OCI-LY7 (cell line): ENCODE results near the gene EFNA2.

Experiments used
- EZH2phosphoT487 ChIP-seq: fragments of 200-600 bp; sonication (generic); IDR thresholded peaks from 2 replicates; pipeline ENCODE4 v1.6.1; 2018; ENCODE audit warnings: low read depth, borderline replicate concordance, mild to moderate bottlenecking, mixed run types, antibody characterized with exemption, low read length, moderate library complexity, mixed read lengths
- TF ChIP-seq, protein P1 (sequence below): fragments of 200-600 bp; sonication (generic); conservative IDR thresholded peaks from 2 replicates; pipeline ENCODE4 v1.5.1; 2014; ENCODE audit warnings: mild to moderate bottlenecking, antibody characterized with exemption, low read length, moderate library complexity, mixed read lengths

DNA sequence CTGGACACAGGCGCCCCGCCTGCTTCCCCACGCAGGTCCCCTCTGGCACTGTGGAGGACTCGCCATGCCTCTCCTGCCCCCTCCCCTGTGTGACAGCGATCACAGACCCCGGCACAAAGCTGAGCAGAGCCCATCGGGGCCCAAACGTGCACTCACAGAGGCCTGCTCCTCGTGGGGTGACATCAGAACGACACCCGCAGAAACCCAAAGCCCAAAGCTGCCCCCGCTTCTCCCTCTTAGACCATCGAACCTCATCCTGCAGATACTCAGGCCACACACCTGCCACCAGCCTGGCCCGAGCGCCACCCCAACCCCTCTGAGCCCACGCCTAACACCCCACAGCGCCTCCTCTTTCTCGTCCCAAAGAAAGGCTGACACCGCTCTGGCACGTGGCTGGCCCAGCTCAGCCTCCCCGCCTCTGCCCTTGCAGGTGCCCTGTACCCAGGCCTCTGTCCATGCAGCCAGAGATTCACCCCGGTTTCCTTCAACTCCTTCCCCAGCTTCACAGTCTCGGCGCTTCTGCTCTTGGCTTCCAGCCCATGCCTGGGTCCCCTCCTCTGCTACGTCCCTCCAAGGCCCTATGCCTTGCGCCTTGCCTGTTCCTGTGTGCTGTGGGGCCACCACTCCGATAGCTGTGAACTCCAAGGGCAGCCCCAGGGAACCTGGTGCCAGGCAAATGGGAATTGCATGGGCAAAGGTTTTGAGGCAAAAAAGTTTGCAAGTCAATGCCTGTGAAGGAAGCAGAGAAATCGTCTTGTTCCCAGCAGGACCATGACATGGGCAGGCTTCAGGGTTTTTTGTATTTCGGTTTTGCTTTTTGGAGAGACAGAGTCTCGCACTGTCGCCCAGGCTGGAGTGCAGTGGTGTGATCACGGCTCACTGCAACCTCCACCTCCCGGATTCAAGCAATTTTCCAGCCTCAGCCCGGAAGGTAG lies 47.0 kb upstream of the EFNA2 start:
- TF ChIP-seq, protein P1, sequence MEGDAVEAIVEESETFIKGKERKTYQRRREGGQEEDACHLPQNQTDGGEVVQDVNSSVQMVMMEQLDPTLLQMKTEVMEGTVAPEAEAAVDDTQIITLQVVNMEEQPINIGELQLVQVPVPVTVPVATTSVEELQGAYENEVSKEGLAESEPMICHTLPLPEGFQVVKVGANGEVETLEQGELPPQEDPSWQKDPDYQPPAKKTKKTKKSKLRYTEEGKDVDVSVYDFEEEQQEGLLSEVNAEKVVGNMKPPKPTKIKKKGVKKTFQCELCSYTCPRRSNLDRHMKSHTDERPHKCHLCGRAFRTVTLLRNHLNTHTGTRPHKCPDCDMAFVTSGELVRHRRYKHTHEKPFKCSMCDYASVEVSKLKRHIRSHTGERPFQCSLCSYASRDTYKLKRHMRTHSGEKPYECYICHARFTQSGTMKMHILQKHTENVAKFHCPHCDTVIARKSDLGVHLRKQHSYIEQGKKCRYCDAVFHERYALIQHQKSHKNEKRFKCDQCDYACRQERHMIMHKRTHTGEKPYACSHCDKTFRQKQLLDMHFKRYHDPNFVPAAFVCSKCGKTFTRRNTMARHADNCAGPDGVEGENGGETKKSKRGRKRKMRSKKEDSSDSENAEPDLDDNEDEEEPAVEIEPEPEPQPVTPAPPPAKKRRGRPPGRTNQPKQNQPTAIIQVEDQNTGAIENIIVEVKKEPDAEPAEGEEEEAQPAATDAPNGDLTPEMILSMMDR = no peak
- no peak for TF ChIP-seq EZH2phosphoT487
